Measurements from ENCODE around the gene GSTM2.

The GSTM2 gene

DNA sequence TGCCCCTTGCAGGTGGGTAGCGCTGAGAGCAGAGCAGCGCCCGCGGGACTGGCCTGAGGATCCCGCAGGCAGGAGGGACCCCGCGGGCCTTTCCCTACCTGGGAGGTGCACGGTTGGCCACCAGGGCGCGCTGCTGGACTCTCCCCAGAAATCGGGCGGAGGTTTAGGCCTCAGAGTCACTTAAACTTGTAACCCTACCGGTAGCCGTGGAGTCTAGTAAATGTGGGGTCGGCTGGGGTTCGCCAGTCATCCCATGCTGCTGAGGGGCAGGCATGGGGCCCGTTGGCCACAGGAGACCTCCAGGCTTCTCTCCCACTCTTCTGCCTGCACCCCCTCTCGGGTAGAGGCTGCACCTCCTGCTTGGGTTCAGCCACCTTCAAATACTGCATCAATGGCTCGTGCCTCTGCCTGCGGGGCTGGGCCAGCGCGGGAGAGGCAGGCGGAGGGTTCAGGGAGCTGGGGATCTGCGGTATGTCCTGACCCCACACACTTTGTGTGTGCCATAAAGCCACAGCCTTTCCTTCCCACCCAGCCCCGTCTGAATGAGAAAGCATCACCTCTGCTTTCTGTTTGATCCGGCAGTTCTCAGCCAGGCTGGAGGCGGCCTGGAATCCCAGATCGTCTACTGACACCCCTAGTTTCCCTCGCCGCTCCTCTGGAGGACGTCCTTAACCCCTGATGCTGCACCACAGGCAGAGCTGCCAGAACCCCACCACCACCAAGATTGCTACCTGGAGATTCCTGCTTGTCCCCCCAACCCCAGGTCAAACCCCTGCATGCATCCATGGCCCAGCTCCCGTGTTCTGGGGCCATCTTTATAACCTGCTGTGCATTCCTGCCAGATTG, 24.2 kb upstream of the GSTM2 start:
- Histone ChIP-seq H2BK5ac (ENCODE audit: low read depth, low read length, poor library complexity, severe bottlenecking) (no peak overlapping the region), H2AK5ac (ENCODE audit: low read length, severe bottlenecking) (no peak overlapping the region), H3K18ac (ENCODE audit: low read depth in 1 of 2, low read length in 2 of 2) (peak overlapping the region; percentile 67 to 82), H3K9ac (ENCODE audit: low read length) (peak overlapping the region; percentile 63), H3K14ac (ENCODE audit: low read length in 2 of 2) (peak overlapping the region in 1 of 2 experiments; percentile 13), H3K4ac (ENCODE audit: low read depth in 1 of 2, low read length in 2 of 2) (peak overlapping the region; percentile 4 to 47), H3K27ac (ENCODE audit: low read length, poor library complexity, severe bottlenecking) (no peak overlapping the region), H3K4me2 (ENCODE audit: low read length, poor library complexity, severe bottlenecking) (peak overlapping the region; percentile 26), H3K9me3 (ENCODE audit: control insufficient read depth, low read length) (no peaks in the 10 kb centered on the region), H2AFZ (ENCODE audit: low read depth, low read length) (peak overlapping the region; percentile 81), H3K79me1 (replicated peaks; ENCODE audit: low read length, poor library complexity, severe bottlenecking) (no peaks in the 10 kb centered on the region), H3K4me3 (ENCODE audit: insufficient read depth in 1 of 2, low read depth in 1 of 2, low read length in 2 of 2) (peak overlapping the region in 1 of 2 experiments; percentile 34), H3K27me3 (ENCODE audit: control insufficient read depth in 1 of 2, insufficient read depth in 1 of 2, low read length in 2 of 2) (no peaks in the 10 kb centered on the region), H4K8ac (ENCODE audit: low read length) (peak overlapping the region; percentile 98), H3K36me3 (ENCODE audit: control insufficient read depth in 1 of 2, insufficient read depth in 2 of 2, low read depth in 1 of 2, low read length in 2 of 2) (no peaks in the 10 kb centered on the region), H3K4me1 (ENCODE audit: control insufficient read depth, insufficient read depth, low read depth, low read length) (peaks cover 6% of the 10 kb centered on the region), H2BK15ac (ENCODE audit: low read depth, poor library complexity, severe bottlenecking) (no peak overlapping the region), H2BK120ac (ENCODE audit: low read depth, low read length) (no peak overlapping the region), H2BK12ac (ENCODE audit: low read length in 2 of 2) (peak overlapping the region; percentile 45 to 47), H4K91ac (ENCODE audit: low read length) (peak overlapping the region; percentile 91), H3K23ac (ENCODE audit: low read length in 2 of 2) (no peak overlapping the region)
- WGBS, result 46% methylated on average over 32 of the region's 32 CpGs
- DNase-seq, result peak; percentile 76

DNA sequence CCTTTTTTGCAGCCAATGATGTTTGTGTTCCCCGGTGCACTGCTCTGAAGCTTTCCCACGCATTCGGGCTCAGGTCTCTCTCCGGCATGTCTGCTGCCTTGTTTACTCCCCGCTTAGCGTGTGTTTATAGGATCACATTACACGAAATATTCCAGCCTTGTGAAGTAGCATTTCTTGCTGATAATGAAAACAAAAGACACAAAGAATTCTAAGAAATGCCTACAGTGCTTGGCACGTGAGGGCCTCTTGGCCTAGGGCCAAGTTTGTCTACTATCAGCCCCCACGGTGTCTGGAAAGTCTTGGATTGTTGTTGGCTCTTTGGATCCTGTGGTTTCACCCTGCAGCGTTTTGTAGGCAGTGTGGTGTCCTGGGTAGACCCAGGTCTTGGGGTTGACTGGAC, 23.2 kb upstream of the GSTM2 start:
- Histone ChIP-seq H3K4ac (ENCODE audit: low read depth in 1 of 2, low read length in 2 of 2) (no peak overlapping the region), H3K23ac (ENCODE audit: low read length in 2 of 2) (no peak overlapping the region), H3K4me2 (ENCODE audit: low read length, poor library complexity, severe bottlenecking) (no peak overlapping the region), H3K79me1 (replicated peaks; ENCODE audit: low read length, poor library complexity, severe bottlenecking) (no peaks in the 10 kb centered on the region), H3K9ac (ENCODE audit: low read length) (no peak overlapping the region), H2AFZ (ENCODE audit: low read depth, low read length) (no peak overlapping the region), H2BK15ac (ENCODE audit: low read depth, poor library complexity, severe bottlenecking) (no peak overlapping the region), H3K4me3 (ENCODE audit: insufficient read depth in 1 of 2, low read depth in 1 of 2, low read length in 2 of 2) (no peak overlapping the region), H3K36me3 (ENCODE audit: control insufficient read depth in 1 of 2, insufficient read depth in 2 of 2, low read depth in 1 of 2, low read length in 2 of 2) (no peaks in the 10 kb centered on the region), H3K9me3 (ENCODE audit: control insufficient read depth, low read length) (no peaks in the 10 kb centered on the region), H4K8ac (ENCODE audit: low read length) (no peak overlapping the region), H3K4me1 (ENCODE audit: control insufficient read depth, insufficient read depth, low read depth, low read length) (peaks cover 6% of the 10 kb centered on the region), H2BK12ac (ENCODE audit: low read length in 2 of 2) (no peak overlapping the region), H3K27me3 (ENCODE audit: control insufficient read depth in 1 of 2, insufficient read depth in 1 of 2, low read length in 2 of 2) (no peaks in the 10 kb centered on the region), H2AK5ac (ENCODE audit: low read length, severe bottlenecking) (no peak overlapping the region), H4K91ac (ENCODE audit: low read length) (no peak overlapping the region), H2BK120ac (ENCODE audit: low read depth, low read length) (no peak overlapping the region), H3K18ac (ENCODE audit: low read depth in 1 of 2, low read length in 2 of 2) (no peak overlapping the region), H3K27ac (ENCODE audit: low read length, poor library complexity, severe bottlenecking) (no peak overlapping the region), H2BK5ac (ENCODE audit: low read depth, low read length, poor library complexity, severe bottlenecking) (no peak overlapping the region), H3K14ac (ENCODE audit: low read length in 2 of 2) (no peak overlapping the region)
- WGBS, result 82% methylated on average over 9 of the region's 10 CpGs
- DNase-seq, result peak; percentile 64

DNA sequence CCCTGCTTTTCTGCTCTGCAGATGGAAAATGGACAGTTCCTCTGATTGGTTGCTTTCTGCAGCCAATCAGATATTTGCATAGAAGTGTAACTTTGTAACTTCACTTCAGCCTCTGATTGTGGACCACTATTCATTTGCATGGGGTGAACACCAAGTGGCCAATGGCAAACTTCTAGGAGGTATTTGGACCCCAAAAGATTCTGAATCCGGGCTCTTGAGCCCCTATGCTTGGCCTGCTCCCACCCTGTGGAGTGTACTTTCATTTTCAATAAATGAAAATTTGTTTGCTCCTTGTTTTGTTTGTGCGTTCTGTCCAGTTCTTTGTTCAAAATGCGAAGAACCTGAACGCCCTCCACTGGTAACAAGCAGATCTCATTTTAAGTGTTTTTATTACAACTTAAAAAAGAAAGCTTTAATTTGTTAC, 18.4 kb upstream of the GSTM2 start:
- 47% methylated on average over 1 of the region's 4 CpGs for WGBS
- Histone ChIP-seq H2BK12ac (ENCODE audit: low read length in 2 of 2) (no peak overlapping the region), H3K79me1 (replicated peaks; ENCODE audit: low read length, poor library complexity, severe bottlenecking) (no peaks in the 10 kb centered on the region), H3K4ac (ENCODE audit: low read depth in 1 of 2, low read length in 2 of 2) (no peak overlapping the region), H3K36me3 (ENCODE audit: control insufficient read depth in 1 of 2, insufficient read depth in 2 of 2, low read depth in 1 of 2, low read length in 2 of 2) (no peaks in the 10 kb centered on the region), H2AFZ (ENCODE audit: low read depth, low read length) (no peak overlapping the region), H2AK5ac (ENCODE audit: low read length, severe bottlenecking) (no peak overlapping the region), H3K18ac (ENCODE audit: low read depth in 1 of 2, low read length in 2 of 2) (no peak overlapping the region), H3K23ac (ENCODE audit: low read length in 2 of 2) (no peak overlapping the region), H4K8ac (ENCODE audit: low read length) (no peak overlapping the region), H2BK120ac (ENCODE audit: low read depth, low read length) (no peak overlapping the region), H3K4me3 (ENCODE audit: insufficient read depth in 1 of 2, low read depth in 1 of 2, low read length in 2 of 2) (peak overlapping the region in 1 of 2 experiments; percentile 75), H3K9ac (ENCODE audit: low read length) (peak overlapping the region; percentile 77), H3K14ac (ENCODE audit: low read length in 2 of 2) (no peak overlapping the region), H4K91ac (ENCODE audit: low read length) (no peak overlapping the region), H3K9me3 (ENCODE audit: control insufficient read depth, low read length) (no peaks in the 10 kb centered on the region), H2BK15ac (ENCODE audit: low read depth, poor library complexity, severe bottlenecking) (no peak overlapping the region), H3K27ac (ENCODE audit: low read length, poor library complexity, severe bottlenecking) (no peak overlapping the region), H3K4me2 (ENCODE audit: low read length, poor library complexity, severe bottlenecking) (no peak overlapping the region), H2BK5ac (ENCODE audit: low read depth, low read length, poor library complexity, severe bottlenecking) (no peak overlapping the region), H3K4me1 (ENCODE audit: control insufficient read depth, insufficient read depth, low read depth, low read length) (peaks cover 1% of the 10 kb centered on the region), H3K27me3 (ENCODE audit: control insufficient read depth in 1 of 2, insufficient read depth in 1 of 2, low read length in 2 of 2) (peaks cover 12% of the 10 kb centered on the region in 2 experiments)
- peak; percentile 22 for DNase-seq

DNA sequence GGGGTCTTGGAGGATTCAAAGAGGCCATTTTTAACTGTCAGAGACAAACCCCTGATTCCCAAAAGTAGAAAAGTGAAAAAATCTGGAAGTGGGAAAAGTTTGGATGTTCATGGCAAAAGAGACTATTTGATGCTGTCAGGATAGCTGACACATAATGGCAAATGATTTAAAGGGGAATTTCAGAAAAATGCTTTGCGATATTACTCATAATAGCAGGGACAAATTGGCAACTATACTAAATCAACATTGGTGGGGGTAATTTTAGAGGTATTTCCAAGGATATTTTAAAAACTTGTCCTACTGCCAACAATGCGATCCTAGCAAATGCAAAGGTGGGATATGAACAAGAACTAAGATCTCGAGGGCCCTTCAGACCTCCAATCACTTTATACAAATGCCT, 17.2 kb upstream of the GSTM2 start:
- Histone ChIP-seq H3K9ac (ENCODE audit: low read length) (peak overlapping the region; percentile 9), H3K14ac (ENCODE audit: low read length in 2 of 2) (no peak overlapping the region), H2BK5ac (ENCODE audit: low read depth, low read length, poor library complexity, severe bottlenecking) (no peak overlapping the region), H3K4ac (ENCODE audit: low read depth in 1 of 2, low read length in 2 of 2) (no peak overlapping the region), H4K8ac (ENCODE audit: low read length) (no peak overlapping the region), H3K4me2 (ENCODE audit: low read length, poor library complexity, severe bottlenecking) (no peak overlapping the region), H2BK12ac (ENCODE audit: low read length in 2 of 2) (no peak overlapping the region), H3K79me1 (replicated peaks; ENCODE audit: low read length, poor library complexity, severe bottlenecking) (no peaks in the 10 kb centered on the region), H3K18ac (ENCODE audit: low read depth in 1 of 2, low read length in 2 of 2) (no peak overlapping the region), H3K9me3 (ENCODE audit: control insufficient read depth, low read length) (no peaks in the 10 kb centered on the region), H2AFZ (ENCODE audit: low read depth, low read length) (no peak overlapping the region), H2AK5ac (ENCODE audit: low read length, severe bottlenecking) (no peak overlapping the region), H3K36me3 (ENCODE audit: control insufficient read depth in 1 of 2, insufficient read depth in 2 of 2, low read depth in 1 of 2, low read length in 2 of 2) (no peaks in the 10 kb centered on the region), H3K27ac (ENCODE audit: low read length, poor library complexity, severe bottlenecking) (no peak overlapping the region), H3K4me3 (ENCODE audit: insufficient read depth in 1 of 2, low read depth in 1 of 2, low read length in 2 of 2) (no peak overlapping the region), H4K91ac (ENCODE audit: low read length) (no peak overlapping the region), H2BK120ac (ENCODE audit: low read depth, low read length) (no peak overlapping the region), H3K23ac (ENCODE audit: low read length in 2 of 2) (no peak overlapping the region), H2BK15ac (ENCODE audit: low read depth, poor library complexity, severe bottlenecking) (no peak overlapping the region), H3K4me1 (ENCODE audit: control insufficient read depth, insufficient read depth, low read depth, low read length) (peaks cover 6% of the 10 kb centered on the region), H3K27me3 (ENCODE audit: control insufficient read depth in 1 of 2, insufficient read depth in 1 of 2, low read length in 2 of 2) (peaks cover 12% of the 10 kb centered on the region in 2 experiments)
- 100% methylated on average over 1 of the region's 3 CpGs for WGBS
- no peak for DNase-seq

Measured in mesenchymal stem cell (in vitro differentiated cells and primary cell).